Measurements from ENCODE around the gene EPC1. TPM values are rescaled to one million over a fixed set of nuclear protein-coding genes. Genes with fewer than 3 reads are reported as not detected.
"Not testable (repeated sequence)": the region's sequence is repeated elsewhere in the genome, so short reads cannot be mapped to it uniquely, and the experiment has no call there.

EPC1 gene
- 10 to 100 TPM; 25.0 to 37.9 (median 29.3) TPM for total RNA-seq

DNA sequence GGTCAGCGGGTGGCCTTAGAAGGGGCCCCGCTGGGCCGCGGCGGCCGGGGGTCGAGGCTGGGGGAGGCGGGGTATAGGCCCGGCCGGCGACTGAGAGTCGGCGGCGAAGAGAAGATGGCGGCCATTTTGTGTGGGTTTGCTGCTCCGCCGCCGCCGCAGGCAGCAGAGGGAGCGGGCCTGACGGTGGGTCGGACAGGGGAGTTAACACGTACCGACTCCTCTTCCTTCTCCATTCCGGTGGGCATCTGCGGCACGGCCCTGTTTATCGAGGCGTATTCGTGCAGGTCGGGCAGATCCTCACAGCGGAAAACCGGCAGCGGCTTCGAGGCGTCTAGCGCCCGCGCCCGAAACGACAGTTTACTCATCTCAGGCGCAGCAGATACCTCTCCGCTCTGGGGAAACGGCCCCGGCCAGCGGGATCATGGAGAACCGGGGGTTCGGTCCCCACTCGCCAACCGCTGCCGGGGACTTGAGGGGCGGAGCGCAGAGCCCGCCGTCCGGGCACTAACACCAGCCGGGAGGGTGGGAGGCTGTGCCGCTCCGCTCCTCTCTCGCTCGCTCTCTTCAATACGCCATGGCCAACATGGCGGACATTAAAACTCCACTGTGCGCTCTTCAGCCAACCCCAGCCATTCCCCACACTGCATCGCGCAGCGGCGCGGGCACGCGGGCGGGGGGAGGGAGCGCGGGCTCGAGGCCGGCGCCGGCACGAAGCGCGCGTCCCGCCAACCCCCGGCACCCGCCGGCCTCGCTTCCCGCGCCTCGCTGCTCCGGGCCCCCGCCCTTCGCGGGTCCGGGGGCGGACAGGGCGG lies at the start of gene EPC1:
EPC1 (minus strand) TSS at position 608 of the 812 bp plus-strand sequence; CDS start at position 365, 243 bp downstream.
- TF ChIP-seq CTCF (IDR thresholded peaks at IDR 0.05 in 4 of 5, conservative IDR thresholded peaks at IDR 0.05 in 1 of 5) = no peak
- peak; percentile 74 to 88 for TF ChIP-seq POLR2A (IDR thresholded peaks at IDR 0.05)
- H3K4me3 ChIP-seq = peak within 1 kb of the TSS; percentile 78 to 98 (median 89)
- peak within 1 kb of the TSS; percentile 96 to 100 (median 100) for H3K27ac ChIP-seq
- H3K4me1 ChIP-seq = peaks cover 58 to 62% of the 10 kb centered on the region in 2 donors
- H3K36me3 ChIP-seq = no peaks in the 10 kb centered on the region
- H3K9me3 ChIP-seq = no peaks in the 10 kb centered on the region
- in situ Hi-C loops (cut with MboI; ENCODE audit: low sequenced_read_pairs in 4 of 4) (loop anchor here in 2 of 4 donors (5.0 to 25.0 kb wide), 3 partner anchors 89 to 284 kb away; partner anchors contain the start of gene KIF5B (in 1 of the 2)), intact Hi-C loops (cut with DNase I; ENCODE audit: low total_unique reads) (loop anchor here (1.0 to 5.0 kb wide), 6 partner anchors 21 to 290 kb away; partner anchors contain the start of gene KIF5B)
- DNase-seq (peak; percentile 73 to 86), ATAC-seq (peak; percentile 84 to 88)
- H3K27me3 ChIP-seq = no peaks in the 10 kb centered on the region

- DNase-seq (no peak), ATAC-seq (no peak)
- Histone ChIP-seq H3K36me3 (no peaks in the 10 kb centered on the region), H3K4me3 (no peak overlapping the region), H3K9me3 (no peaks in the 10 kb centered on the region), H3K27ac (no peak overlapping the region), H3K4me1 (no peaks in the 10 kb centered on the region), H3K27me3 (no peaks in the 10 kb centered on the region)
- in situ Hi-C loops (cut with MboI; ENCODE audit: low sequenced_read_pairs in 4 of 4) = no loop called here
- intact Hi-C loops (cut with DNase I; ENCODE audit: low total_unique reads) = no loop called here
- TF ChIP-seq POLR2A (IDR thresholded peaks at IDR 0.05) (no peak), CTCF (IDR thresholded peaks at IDR 0.05 in 4 of 5, conservative IDR thresholded peaks at IDR 0.05 in 1 of 5) (no peak)
Measured at GRCh38 chr10:32393911-32394310, 47.0 kb upstream of the EPC1 start.

DNA sequence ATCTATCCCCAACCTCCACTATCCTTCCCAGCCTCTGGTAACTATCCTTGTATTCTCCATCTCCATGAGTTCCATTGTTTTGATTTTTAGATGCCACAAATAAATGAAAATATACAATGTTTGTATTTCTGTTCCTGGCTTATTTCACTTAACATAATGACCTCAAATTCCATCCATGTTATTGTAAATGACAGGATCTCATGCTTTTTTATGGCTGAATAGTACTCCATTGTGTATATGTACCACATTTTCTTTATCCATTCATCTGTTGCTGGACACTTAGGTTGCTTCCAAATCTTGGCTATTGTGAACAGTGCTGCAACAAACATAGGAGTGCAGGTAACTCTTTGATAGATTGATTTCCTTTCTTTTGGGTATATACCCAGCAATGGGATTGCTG lies 45.3 kb upstream of the EPC1 start:
- in situ Hi-C loops (cut with MboI; ENCODE audit: low sequenced_read_pairs in 4 of 4); H3K9me3 ChIP-seq; intact Hi-C loops (cut with DNase I; ENCODE audit: low total_unique reads); DNase-seq; ATAC-seq; H3K27ac ChIP-seq; H3K4me3 ChIP-seq; H3K4me1 ChIP-seq; H3K27me3 ChIP-seq; H3K36me3 ChIP-seq: not testable (repeated sequence)

- ATAC-seq = no peak
- intact Hi-C loops (cut with DNase I; ENCODE audit: low total_unique reads) (no loop called here), in situ Hi-C loops (cut with MboI; ENCODE audit: low sequenced_read_pairs in 4 of 4) (no loop called here)
- H3K4me3 ChIP-seq = no peak overlapping the region
- no peaks in the 10 kb centered on the region for H3K9me3 ChIP-seq
- no peak for DNase-seq
- H3K27me3 ChIP-seq = no peaks in the 10 kb centered on the region
- H3K36me3 ChIP-seq = no peaks in the 10 kb centered on the region
- H3K27ac ChIP-seq = no peak overlapping the region
- peaks cover 3 to 15% of the 10 kb centered on the region in 2 donors for H3K4me1 ChIP-seq
- TF ChIP-seq POLR2A (IDR thresholded peaks at IDR 0.05) (no peak), CTCF (IDR thresholded peaks at IDR 0.05 in 4 of 5, conservative IDR thresholded peaks at IDR 0.05 in 1 of 5) (no peak)
Measured at GRCh38 chr10:32390193-32390592, 43.2 kb upstream of the EPC1 start.

DNA sequence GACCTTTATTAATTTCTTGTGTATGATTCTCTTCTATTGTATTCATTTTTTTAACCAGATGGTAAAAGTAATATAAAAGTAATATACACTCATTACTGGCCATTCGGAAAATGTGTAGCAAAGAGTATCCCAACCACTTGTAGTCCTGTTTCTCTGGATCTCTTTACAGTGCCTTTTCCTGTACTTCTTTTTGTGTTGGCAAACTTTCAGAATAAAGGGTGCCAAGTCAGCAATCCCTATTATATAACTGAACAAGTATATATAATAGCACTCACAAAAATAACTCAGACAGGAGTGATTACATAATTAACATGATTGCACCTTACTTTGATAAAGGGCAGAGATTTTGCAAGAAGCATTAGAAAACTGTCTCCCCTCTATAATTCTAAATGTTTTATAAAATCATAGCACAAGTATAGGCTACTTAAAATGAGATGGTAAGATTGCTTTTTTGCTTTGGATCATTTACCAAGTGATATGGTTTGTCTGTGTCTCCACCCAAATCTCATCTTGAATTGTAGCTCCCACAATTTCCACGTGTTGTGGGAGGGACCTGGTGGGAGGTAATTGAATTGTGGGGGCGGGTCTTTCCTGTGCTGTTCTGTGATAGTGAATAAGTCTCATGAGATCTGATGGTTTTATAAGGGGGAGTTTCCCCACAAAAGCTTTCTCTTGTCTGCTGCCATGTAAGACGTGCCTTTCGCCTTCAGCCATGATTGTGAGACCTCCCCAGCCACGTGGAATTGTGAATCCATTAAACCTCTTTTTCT lies 41.5 kb upstream of the EPC1 start:
- Histone ChIP-seq H3K9me3 (no peaks in the 10 kb centered on the region), H3K36me3 (no peaks in the 10 kb centered on the region), H3K4me3 (no peak overlapping the region), H3K4me1 (peaks cover 3 to 15% of the 10 kb centered on the region in 2 donors), H3K27ac (no peak overlapping the region), H3K27me3 (no peaks in the 10 kb centered on the region)
- intact Hi-C loops (cut with DNase I; ENCODE audit: low total_unique reads) = no loop called here
- DNase-seq (no peak), ATAC-seq (no peak)
- in situ Hi-C loops (cut with MboI; ENCODE audit: low sequenced_read_pairs in 4 of 4) = no loop called here
- TF ChIP-seq CTCF (IDR thresholded peaks at IDR 0.05 in 4 of 5, conservative IDR thresholded peaks at IDR 0.05 in 1 of 5) (no peak), POLR2A (IDR thresholded peaks at IDR 0.05) (no peak)

All from gastrocnemius medialis (tissue), 4 donors.